ENCODE measurements around the gene ADD3. TPM values are rescaled to one million over a fixed set of nuclear protein-coding genes. Genes with fewer than 3 reads are reported as not detected.

The ADD3 gene
- total RNA-seq, 1 experiment from 2014 or later = 32.4 TPM

DNA sequence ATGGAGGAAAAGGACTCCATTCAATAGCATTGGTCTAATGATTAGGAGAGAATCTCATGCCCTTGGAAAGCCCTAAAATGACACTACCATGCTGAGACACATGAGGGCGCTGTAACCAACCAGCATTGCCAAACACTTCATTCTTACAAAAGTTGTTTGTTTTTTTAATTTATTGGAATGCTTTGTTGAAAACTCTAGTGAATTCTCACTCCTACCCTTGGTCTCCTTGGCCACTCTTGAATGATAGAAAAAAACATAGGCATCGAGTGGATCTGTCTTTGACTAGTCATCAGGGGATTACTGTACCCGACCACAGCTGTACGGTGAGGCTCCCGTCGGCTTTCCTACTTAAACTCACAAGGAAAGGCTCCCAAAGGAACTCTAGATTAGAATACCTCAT, 29.3 kb upstream of the ADD3 start:
- Histone ChIP-seq H3K36me3 (ENCODE audit: control insufficient read depth, insufficient read depth, low read length) (no peaks in the 10 kb centered on the region), H3K27me3 (ENCODE audit: control insufficient read depth, insufficient read depth, low read length) (no peaks in the 10 kb centered on the region; the same call in 1 of the 2 replicates), H3K27ac (ENCODE audit: low read length) (no peak overlapping the region), H3K4me3 (ENCODE audit: low read depth in 2 of 2, low read length in 2 of 2) (no peak overlapping the region), H3K9me3 (ENCODE audit: control insufficient read depth, insufficient read depth, low read depth, low read length) (no peaks in the 10 kb centered on the region), H3K4me1 (ENCODE audit: control insufficient read depth, insufficient read depth, low read length) (no peaks in the 10 kb centered on the region)
- in situ Hi-C loops (cut with HindIII; ENCODE audit: low pct_unique_long_range_greater_than_20kb, low sequenced_read_pairs) = no loop called here
- intact Hi-C loops (cut with micrococcal nuclease; ENCODE audit: unreplicated experiment) = no loop called here
- ChIA-PET CTCF (interaction anchor here (0.6 kb wide), 1 partner anchor 212 kb away, joined by 3 read pairs; no protein-coding TSS in a partner anchor), POLR2A (no interaction called here)
- BruUV-seq (replicated peaks) = no TSS peak
- ATAC-seq (no peak), DNase-seq (ENCODE audit: low read depth, low spot score) (no peak)
- TF ChIP-seq POLR2AphosphoS5 (IDR thresholded peaks at IDR 0.05; ENCODE audit: low read depth, low read length) (no peak), TCF7L2 (IDR thresholded peaks at IDR 0.05; ENCODE audit: low read depth, low read length) (no peak)
- TF ChIP-seq, protein P1, sequence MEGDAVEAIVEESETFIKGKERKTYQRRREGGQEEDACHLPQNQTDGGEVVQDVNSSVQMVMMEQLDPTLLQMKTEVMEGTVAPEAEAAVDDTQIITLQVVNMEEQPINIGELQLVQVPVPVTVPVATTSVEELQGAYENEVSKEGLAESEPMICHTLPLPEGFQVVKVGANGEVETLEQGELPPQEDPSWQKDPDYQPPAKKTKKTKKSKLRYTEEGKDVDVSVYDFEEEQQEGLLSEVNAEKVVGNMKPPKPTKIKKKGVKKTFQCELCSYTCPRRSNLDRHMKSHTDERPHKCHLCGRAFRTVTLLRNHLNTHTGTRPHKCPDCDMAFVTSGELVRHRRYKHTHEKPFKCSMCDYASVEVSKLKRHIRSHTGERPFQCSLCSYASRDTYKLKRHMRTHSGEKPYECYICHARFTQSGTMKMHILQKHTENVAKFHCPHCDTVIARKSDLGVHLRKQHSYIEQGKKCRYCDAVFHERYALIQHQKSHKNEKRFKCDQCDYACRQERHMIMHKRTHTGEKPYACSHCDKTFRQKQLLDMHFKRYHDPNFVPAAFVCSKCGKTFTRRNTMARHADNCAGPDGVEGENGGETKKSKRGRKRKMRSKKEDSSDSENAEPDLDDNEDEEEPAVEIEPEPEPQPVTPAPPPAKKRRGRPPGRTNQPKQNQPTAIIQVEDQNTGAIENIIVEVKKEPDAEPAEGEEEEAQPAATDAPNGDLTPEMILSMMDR (IDR thresholded peaks at IDR 0.05) = peak; percentile 81

DNA sequence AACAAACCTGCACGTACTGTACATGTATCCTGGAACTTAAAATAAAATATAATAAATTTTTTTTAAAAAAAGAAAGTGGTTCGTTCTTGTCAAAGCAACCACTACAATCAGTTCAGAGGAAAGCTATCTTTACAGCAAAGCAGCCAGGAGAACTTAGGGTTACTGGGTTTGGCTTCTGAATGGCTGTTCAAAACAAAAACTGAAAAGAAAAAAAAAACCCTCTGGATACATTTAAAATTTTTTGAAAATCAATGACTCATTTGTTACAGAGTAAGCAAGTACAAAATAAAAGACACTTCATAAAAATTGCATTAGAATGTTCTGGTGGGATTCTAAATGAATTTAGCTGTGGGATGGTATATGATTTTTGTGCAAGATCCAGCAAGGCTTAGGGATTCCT, 28.6 kb upstream of the ADD3 start:
- no peak for ATAC-seq
- CTCF ChIA-PET = interaction anchor here (0.6 kb wide), 1 partner anchor 211 kb away, joined by 3 read pairs; no protein-coding TSS in a partner anchor
- Histone ChIP-seq H3K36me3 (ENCODE audit: control insufficient read depth, insufficient read depth, low read length) (no peaks in the 10 kb centered on the region), H3K4me1 (ENCODE audit: control insufficient read depth, insufficient read depth, low read length) (no peaks in the 10 kb centered on the region), H3K9me3 (ENCODE audit: control insufficient read depth, insufficient read depth, low read depth, low read length) (no peaks in the 10 kb centered on the region), H3K27me3 (ENCODE audit: control insufficient read depth, insufficient read depth, low read length) (no peaks in the 10 kb centered on the region; the same call in 1 of the 2 replicates), H3K4me3 (ENCODE audit: low read depth in 2 of 2, low read length in 2 of 2) (no peak overlapping the region), H3K27ac (ENCODE audit: low read length) (no peak overlapping the region)
- POLR2A ChIA-PET = interaction anchor here (0.7 kb wide), 1 partner anchor 51 kb away, joined by 7 read pairs; no protein-coding TSS in a partner anchor
- intact Hi-C loops (cut with micrococcal nuclease; ENCODE audit: unreplicated experiment) (no loop called here), in situ Hi-C loops (cut with HindIII; ENCODE audit: low pct_unique_long_range_greater_than_20kb, low sequenced_read_pairs) (no loop called here)
- TF ChIP-seq TCF7L2 (IDR thresholded peaks at IDR 0.05; ENCODE audit: low read depth, low read length) (no peak), SIN3A (IDR thresholded peaks at IDR 0.05; ENCODE audit: borderline replicate concordance, insufficient read depth, low read depth, low read length) (no peak), POLR2AphosphoS5 (IDR thresholded peaks at IDR 0.05; ENCODE audit: low read depth, low read length) (no peak)
- TF ChIP-seq, protein P2, sequence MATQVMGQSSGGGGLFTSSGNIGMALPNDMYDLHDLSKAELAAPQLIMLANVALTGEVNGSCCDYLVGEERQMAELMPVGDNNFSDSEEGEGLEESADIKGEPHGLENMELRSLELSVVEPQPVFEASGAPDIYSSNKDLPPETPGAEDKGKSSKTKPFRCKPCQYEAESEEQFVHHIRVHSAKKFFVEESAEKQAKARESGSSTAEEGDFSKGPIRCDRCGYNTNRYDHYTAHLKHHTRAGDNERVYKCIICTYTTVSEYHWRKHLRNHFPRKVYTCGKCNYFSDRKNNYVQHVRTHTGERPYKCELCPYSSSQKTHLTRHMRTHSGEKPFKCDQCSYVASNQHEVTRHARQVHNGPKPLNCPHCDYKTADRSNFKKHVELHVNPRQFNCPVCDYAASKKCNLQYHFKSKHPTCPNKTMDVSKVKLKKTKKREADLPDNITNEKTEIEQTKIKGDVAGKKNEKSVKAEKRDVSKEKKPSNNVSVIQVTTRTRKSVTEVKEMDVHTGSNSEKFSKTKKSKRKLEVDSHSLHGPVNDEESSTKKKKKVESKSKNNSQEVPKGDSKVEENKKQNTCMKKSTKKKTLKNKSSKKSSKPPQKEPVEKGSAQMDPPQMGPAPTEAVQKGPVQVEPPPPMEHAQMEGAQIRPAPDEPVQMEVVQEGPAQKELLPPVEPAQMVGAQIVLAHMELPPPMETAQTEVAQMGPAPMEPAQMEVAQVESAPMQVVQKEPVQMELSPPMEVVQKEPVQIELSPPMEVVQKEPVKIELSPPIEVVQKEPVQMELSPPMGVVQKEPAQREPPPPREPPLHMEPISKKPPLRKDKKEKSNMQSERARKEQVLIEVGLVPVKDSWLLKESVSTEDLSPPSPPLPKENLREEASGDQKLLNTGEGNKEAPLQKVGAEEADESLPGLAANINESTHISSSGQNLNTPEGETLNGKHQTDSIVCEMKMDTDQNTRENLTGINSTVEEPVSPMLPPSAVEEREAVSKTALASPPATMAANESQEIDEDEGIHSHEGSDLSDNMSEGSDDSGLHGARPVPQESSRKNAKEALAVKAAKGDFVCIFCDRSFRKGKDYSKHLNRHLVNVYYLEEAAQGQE (IDR thresholded peaks at IDR 0.05; ENCODE audit: insufficient read depth in 1 of 2, low read depth in 2 of 2, low read length in 1 of 2) = no peak
- TF ChIP-seq, protein P1 (IDR thresholded peaks at IDR 0.05) = no peak
- BruUV-seq (replicated peaks) = no TSS peak
- DNase-seq (ENCODE audit: low read depth, low spot score) = no peak

All from Panc1 (cell line).